Chondrocyte (in vitro differentiated cells): Measurements from ENCODE around the gene LAMB1. TPM values are rescaled to one million over a fixed set of nuclear protein-coding genes. Genes with fewer than 3 reads are reported as not detected.
A peak's percentile ranks its signal among the peaks of the same experiment; 100 is the strongest.

ENCODE experiments used
- DNase-seq: peaks from one replicate; pipeline ENCODE4 v3.0.0; 2021; ENCODE audit warnings: mixed read lengths, low spot score
- H3K27ac Mint-ChIP-seq: one replicate; pipeline ENCODE4 v1.8.0; 2021; ENCODE audit warnings: mild to moderate bottlenecking, moderate library complexity, mixed read lengths; ENCODE audit not compliant: unreplicated experiment
- H3K27me3 Mint-ChIP-seq: 2 replicates; pipeline ENCODE4 v1.8.0; 2021; ENCODE audit warnings: low read depth, mixed read lengths
- H3K36me3 Mint-ChIP-seq: 2 replicates; pipeline ENCODE4 v1.8.0; 2021; ENCODE audit warnings: low read depth, mixed read lengths
- H3K4me1 Mint-ChIP-seq: 2 replicates; pipeline ENCODE4 v1.8.0; 2021; ENCODE audit warnings: low read depth, mild to moderate bottlenecking, mixed read lengths
- H3K4me3 Mint-ChIP-seq: one replicate; pipeline ENCODE4 v1.8.0; 2021; ENCODE audit warnings: mild to moderate bottlenecking, moderate library complexity, mixed read lengths; ENCODE audit not compliant: unreplicated experiment
- H3K9me3 Mint-ChIP-seq: 2 replicates; pipeline ENCODE4 v1.8.0; 2021; ENCODE audit warnings: low read depth, mixed read lengths
- CTCF ChIP-seq: fragments of 200-600 bp; sonication (generic); IDR thresholded peaks from 2 replicates; pipeline ENCODE4 v1.5.0; 2021; ENCODE audit warnings: antibody characterized with exemption, mild to moderate bottlenecking, moderate library complexity
- total RNA-seq: library from RNA; stranded (reverse); gene quantifications from 3 replicates; pipeline ENCODE4 v1.2.1, GENCODE V29; 2021

LAMB1 gene
- total RNA-seq, 1 donor from 2014 or later: 466 TPM

- Mint-ChIP-seq H3K4me1 (peaks cover 62% of the 10 kb centered on the region), H3K36me3 (peaks cover 7% of the 10 kb centered on the region), H3K4me3 (peak overlapping the region; percentile 95), H3K9me3 (no peaks in the 10 kb centered on the region), H3K27me3 (no peaks in the 10 kb centered on the region), H3K27ac (peak overlapping the region; percentile 86)
- TF ChIP-seq CTCF: no peak
- no peak for DNase-seq
Measured at GRCh38 chr7:108003599-108003935, 606 bp upstream of the LAMB1 start.

GRCh38 chr7:108001764-108002725, 916 bp downstream of the LAMB1 start:
- Mint-ChIP-seq H3K36me3 (peaks cover 12% of the 10 kb centered on the region), H3K9me3 (no peaks in the 10 kb centered on the region), H3K4me1 (peaks cover 66% of the 10 kb centered on the region), H3K27ac (peak overlapping the region; percentile 91), H3K4me3 (peak overlapping the region; percentile 95), H3K27me3 (no peaks in the 10 kb centered on the region)
- no peak for DNase-seq
- no peak for TF ChIP-seq CTCF

GRCh38 chr7:108000875-108001763, 1.8 kb downstream of the LAMB1 start:
- Mint-ChIP-seq H3K36me3 (peaks cover 16% of the 10 kb centered on the region), H3K4me3 (peak overlapping the region; percentile 95), H3K27me3 (no peaks in the 10 kb centered on the region), H3K9me3 (no peaks in the 10 kb centered on the region), H3K27ac (peak overlapping the region; percentile 88), H3K4me1 (peaks cover 75% of the 10 kb centered on the region)
- DNase-seq: no peak
- TF ChIP-seq CTCF: peak; percentile 64

- no peak for TF ChIP-seq CTCF
- Mint-ChIP-seq H3K4me1 (peaks cover 83% of the 10 kb centered on the region), H3K27ac (peak overlapping the region; percentile 88), H3K4me3 (peak overlapping the region; percentile 95), H3K36me3 (peaks cover 16% of the 10 kb centered on the region), H3K9me3 (no peaks in the 10 kb centered on the region), H3K27me3 (no peaks in the 10 kb centered on the region)
- no peak for DNase-seq
Measured at GRCh38 chr7:107999779-108000560, 3.0 kb downstream of the LAMB1 start.
